Measurements from ENCODE around the gene ZMYM5. TPM values are rescaled to one million over a fixed set of nuclear protein-coding genes. Genes with fewer than 3 reads are reported as not detected.

ZMYM5 gene
- total and polyA plus RNA-seq, 8 donors, result 4.4 to 67.4 (median 12.1) TPM

- TF ChIP-seq EP300 (IDR thresholded peaks at IDR 0.05) (no peak), POLR2AphosphoS5 (IDR thresholded peaks at IDR 0.05) (no peak), POLR2A (IDR thresholded peaks at IDR 0.05) (no peak), CTCF (IDR thresholded peaks at IDR 0.05) (no peak)
- Histone ChIP-seq H3K9me3 (no peaks in the 10 kb centered on the region), H3K27ac (no peak overlapping the region), H3K4me3 (no peak overlapping the region), H3K4me1 (no peaks in the 10 kb centered on the region), H3K27me3 (no peaks in the 10 kb centered on the region), H3K36me3 (peaks cover 0 to 9% (median 0%) of the 10 kb centered on the region in 4 donors)
- WGBS, 5 donors, result 83 to 92% (median 90%) methylated on average over 4 of the region's 4 CpGs
- DNase-seq, result no peak
- intact Hi-C loops (cut with DNase I; ENCODE audit: low total_unique reads), result no loop called here
Measured at GRCh38 chr13:19810151-19810550, 53.3 kb downstream of the ZMYM5 start.

GRCh38 chr13:19805765-19806164, 57.7 kb downstream of the ZMYM5 start:
- Histone ChIP-seq H3K27ac (no peak overlapping the region), H3K4me3 (no peak overlapping the region), H3K9me3 (no peaks in the 10 kb centered on the region), H3K4me1 (no peaks in the 10 kb centered on the region), H3K36me3 (peaks cover 0 to 9% (median 0%) of the 10 kb centered on the region in 4 donors), H3K27me3 (no peaks in the 10 kb centered on the region)
- 85 to 97% (median 88%) methylated on average over 4 of the region's 4 CpGs for WGBS, 5 donors
- TF ChIP-seq CTCF (IDR thresholded peaks at IDR 0.05) (no peak), EP300 (IDR thresholded peaks at IDR 0.05) (no peak), POLR2AphosphoS5 (IDR thresholded peaks at IDR 0.05) (no peak), POLR2A (IDR thresholded peaks at IDR 0.05) (no peak)
- no peak for DNase-seq
- intact Hi-C loops (cut with DNase I; ENCODE audit: low total_unique reads), result no loop called here

- Histone ChIP-seq H3K9me3 (no peaks in the 10 kb centered on the region), H3K36me3 (no peaks in the 10 kb centered on the region), H3K4me3 (no peak overlapping the region), H3K27me3 (no peaks in the 10 kb centered on the region), H3K27ac (no peak overlapping the region), H3K4me1 (no peaks in the 10 kb centered on the region)
- intact Hi-C loops (cut with DNase I; ENCODE audit: low total_unique reads), result no loop called here
- 86 to 98% (median 96%) methylated on average over 7 of the region's 7 CpGs for WGBS, 5 donors
- DNase-seq, result no peak
- TF ChIP-seq POLR2AphosphoS5 (IDR thresholded peaks at IDR 0.05), result no peak
- no peak for TF ChIP-seq EP300 (IDR thresholded peaks at IDR 0.05)
- no peak for TF ChIP-seq CTCF (IDR thresholded peaks at IDR 0.05)
- no peak for TF ChIP-seq POLR2A (IDR thresholded peaks at IDR 0.05)
Measured at GRCh38 chr13:19795956-19796355, 67.5 kb downstream of the ZMYM5 start.

GRCh38 chr13:19794631-19795030, 68.8 kb downstream of the ZMYM5 start:
- TF ChIP-seq CTCF (IDR thresholded peaks at IDR 0.05), result no peak
- no peak for TF ChIP-seq POLR2AphosphoS5 (IDR thresholded peaks at IDR 0.05)
- TF ChIP-seq EP300 (IDR thresholded peaks at IDR 0.05), result no peak
- no peak for TF ChIP-seq POLR2A (IDR thresholded peaks at IDR 0.05)
- Histone ChIP-seq H3K4me3 (no peak overlapping the region), H3K4me1 (no peaks in the 10 kb centered on the region), H3K27ac (no peak overlapping the region), H3K9me3 (no peaks in the 10 kb centered on the region), H3K27me3 (no peaks in the 10 kb centered on the region), H3K36me3 (no peaks in the 10 kb centered on the region)
- DNase-seq, result peak in 1 of 2 donors; percentile 89
- intact Hi-C loops (cut with DNase I; ENCODE audit: low total_unique reads), result no loop called here
- WGBS, 5 donors, result 51 to 66% (median 60%) methylated on average over 4 of the region's 4 CpGs

All from stomach (tissue), 9 donors.